Neuronal stem cell (in vitro differentiated cells): ENCODE measurements around the gene INTS1.

Experiments
- DNase-seq: peaks from one replicate; pipeline ENCODE4 v3.0.0-alpha.2; 2013; ENCODE audit warnings: low spot score
- H2AFZ ChIP-seq: one replicate; pipeline ENCODE4 v1.6.1; 2013; ENCODE audit warnings: mild to moderate bottlenecking, low read length, inconsistent platforms
- H2AK5ac ChIP-seq: 2 replicates; pipeline ENCODE4 v1.6.1; 2013; ENCODE audit warnings: low read depth, mild to moderate bottlenecking, inconsistent platforms, low read length, moderate library complexity, mixed read lengths
- H2BK120ac ChIP-seq: 2 replicates; pipeline ENCODE4 v1.6.1; 2013; ENCODE audit warnings: low read depth, mild to moderate bottlenecking, inconsistent platforms, low read length, moderate library complexity, mixed read lengths
- H2BK12ac ChIP-seq: one replicate; pipeline ENCODE4 v1.6.1; 2013; ENCODE audit warnings: low read length, inconsistent platforms
- H2BK15ac ChIP-seq: 2 replicates; pipeline ENCODE4 v1.6.1; 2013; ENCODE audit warnings: mild to moderate bottlenecking, low read length, inconsistent platforms, mixed read lengths
- H2BK5ac ChIP-seq: one replicate; pipeline ENCODE4 v1.6.1; 2013; ENCODE audit warnings: inconsistent platforms, mild to moderate bottlenecking, low read length, moderate library complexity
- H3K14ac ChIP-seq: one replicate; pipeline ENCODE4 v1.6.1; 2013; ENCODE audit warnings: low read length, inconsistent platforms
- H3K18ac ChIP-seq: 2 replicates; pipeline ENCODE4 v1.6.1; 2013; ENCODE audit warnings: low read length, inconsistent platforms
- H3K23ac ChIP-seq: 2 replicates; pipeline ENCODE4 v1.6.1; 2013; ENCODE audit warnings: low read depth, mild to moderate bottlenecking, mixed read lengths, low read length, inconsistent platforms; ENCODE audit not compliant: poor library complexity
- H3K27ac ChIP-seq: replicated peaks from 3 replicates; pipeline ENCODE4 v1.5.1; 2013; ENCODE audit warnings: low read length, inconsistent platforms
- H3K27me3 ChIP-seq, 3 experiments: 2 replicates each; pipeline ENCODE4 v1.6.1; 2013; ENCODE audit warnings: low read length in 3 of 3, mild to moderate bottlenecking in 2 of 3, inconsistent platforms in 1 of 3, low read depth in 1 of 3, mixed read lengths in 1 of 3, moderate library complexity in 1 of 3; ENCODE audit not compliant: control insufficient read depth in 3 of 3, insufficient read depth in 3 of 3
- H3K36me3 ChIP-seq, 2 donors: replicated peaks in 1 of 2; 2 replicates each; pipeline ENCODE4 v1.6.1; 2013; ENCODE audit warnings: low read length in 2 of 2; ENCODE audit not compliant: control insufficient read depth in 2 of 2, insufficient read depth in 2 of 2
- H3K4ac ChIP-seq: 2 replicates; pipeline ENCODE4 v1.6.1; 2013; ENCODE audit warnings: inconsistent platforms, mild to moderate bottlenecking, low read length, moderate library complexity
- H3K4me1 ChIP-seq, 2 donors: 1 replicate in 1 of 2; 2 replicates in 1 of 2; pipeline ENCODE4 v1.6.1; 2013; ENCODE audit warnings: low read length in 2 of 2, low read depth in 1 of 2; ENCODE audit not compliant: control insufficient read depth in 2 of 2, insufficient read depth in 1 of 2
- H3K4me2 ChIP-seq: one replicate; pipeline ENCODE4 v1.6.1; 2013; ENCODE audit warnings: mild to moderate bottlenecking, low read length, inconsistent platforms; ENCODE audit not compliant: insufficient read depth, poor library complexity, severe bottlenecking
- H3K4me3 ChIP-seq, 2 donors: 2 replicates each; pipeline ENCODE4 v1.5.1; 2013; ENCODE audit warnings: low read length in 2 of 2, mild to moderate bottlenecking in 2 of 2, inconsistent platforms in 1 of 2, moderate library complexity in 1 of 2
- H3K79me1 ChIP-seq: one replicate; pipeline ENCODE4 v1.6.1; 2013; ENCODE audit warnings: low read depth, mild to moderate bottlenecking, inconsistent platforms, low read length, moderate library complexity
- H3K9ac ChIP-seq: one replicate; pipeline ENCODE4 v1.6.1; 2013; ENCODE audit warnings: mild to moderate bottlenecking, low read depth, low read length, inconsistent platforms; ENCODE audit not compliant: poor library complexity
- H3K9me3 ChIP-seq, 2 donors: replicated peaks in 1 of 2; 2 replicates each; pipeline versions ENCODE3 to v1.6.1; 2013; ENCODE audit warnings: low read length in 2 of 2, mild to moderate bottlenecking in 2 of 2, inconsistent platforms in 1 of 2, low read depth in 1 of 2, mixed read lengths in 1 of 2, moderate library complexity in 1 of 2; ENCODE audit not compliant: control insufficient read depth in 2 of 2, insufficient read depth in 1 of 2
- H4K8ac ChIP-seq: one replicate; pipeline ENCODE4 v1.6.1; 2013; ENCODE audit warnings: low read depth, mild to moderate bottlenecking, inconsistent platforms, low read length, moderate library complexity
- H4K91ac ChIP-seq: one replicate; pipeline ENCODE4 v1.6.1; 2013; ENCODE audit warnings: low read length, low read depth, mild to moderate bottlenecking, inconsistent platforms; ENCODE audit not compliant: poor library complexity
- WGBS, 2 donors: extraction: QIAGEN DNeasy Blood & Tissue Kit; methylation state at CpG; one replicate each; pipeline ENCODE4 v1.1.7; 2013; ENCODE audit warnings: missing lambda C conversion rate in 2 of 2, mixed read lengths in 1 of 2; ENCODE audit not compliant: insufficient read length in 2 of 2, insufficient replicate concordance in 1 of 2; ENCODE audit errors: extremely low coverage in 2 of 2; 5-methylcytosine and 5-hydroxymethylcytosine counted together

The INTS1 gene

DNA sequence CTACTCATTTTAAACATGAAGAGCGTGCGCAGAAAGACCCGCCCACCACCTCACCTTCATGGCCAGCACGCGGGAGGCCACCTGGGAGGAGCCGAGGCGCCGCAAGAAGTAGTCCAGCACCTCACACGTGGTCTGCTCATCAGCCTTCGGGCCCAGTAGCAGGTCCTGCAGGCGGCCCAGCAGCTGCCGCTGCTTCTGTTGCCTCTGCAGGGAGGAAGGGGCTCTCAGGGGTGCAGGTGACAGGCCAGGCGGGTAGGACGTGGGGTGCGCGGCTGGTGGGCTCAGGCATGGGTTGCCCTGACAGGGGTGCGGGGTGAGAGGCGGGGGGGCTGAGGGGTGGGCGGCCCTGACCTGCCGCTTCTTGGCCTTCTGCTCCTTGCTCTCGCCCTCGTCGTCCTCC is 17.6 kb downstream of the INTS1 start:
- Histone ChIP-seq H4K8ac (no peak overlapping the region), H2AK5ac (no peak overlapping the region), H3K4me3 (no peak overlapping the region), H2BK120ac (no peak overlapping the region), H3K18ac (no peak overlapping the region), H2BK12ac (no peak overlapping the region), H3K14ac (no peak overlapping the region), H4K91ac (no peak overlapping the region), H2BK15ac (no peak overlapping the region), H3K4ac (no peak overlapping the region), H3K4me2 (no peak overlapping the region), H3K9me3 (no peaks in the 10 kb centered on the region), H3K79me1 (peaks cover 16% of the 10 kb centered on the region), H3K27me3 (no peaks in the 10 kb centered on the region), H2AFZ (no peak overlapping the region), H3K9ac (no peak overlapping the region), H3K27ac (no peak overlapping the region), H3K23ac (no peak overlapping the region), H3K4me1 (no peaks in the 10 kb centered on the region), H3K36me3 (peaks cover 58 to 95% of the 10 kb centered on the region in 2 donors), H2BK5ac (peak overlapping the region; percentile 87)
- DNase-seq = no peak
- no CpG with 5 or more reads among the region's 23 CpGs for WGBS, 2 donors

DNA sequence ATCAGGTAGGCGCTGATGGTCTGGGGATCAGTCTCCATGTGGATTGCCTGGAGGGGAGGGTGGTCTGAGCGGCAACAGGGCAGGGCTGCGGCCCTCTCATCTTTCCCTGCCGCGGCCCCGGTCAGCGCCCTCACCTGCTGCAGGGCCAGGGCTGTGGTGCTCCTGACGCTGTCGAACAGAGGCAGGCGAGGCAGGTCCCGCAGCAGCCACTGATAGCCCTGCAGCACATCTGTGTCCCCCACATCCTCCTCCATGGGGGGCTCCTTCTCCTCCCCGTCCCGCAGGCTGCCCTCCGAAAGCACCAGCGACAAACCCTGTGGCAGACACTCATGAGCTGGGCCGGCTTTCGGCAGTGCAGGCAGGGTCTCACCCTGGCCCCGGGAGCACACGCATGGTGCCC is 19.0 kb downstream of the INTS1 start:
- Histone ChIP-seq H3K4me1 (no peaks in the 10 kb centered on the region), H3K4ac (no peak overlapping the region), H3K27ac (no peak overlapping the region), H2AFZ (no peak overlapping the region), H3K27me3 (no peaks in the 10 kb centered on the region), H3K18ac (no peak overlapping the region), H3K4me3 (no peak overlapping the region), H3K36me3 (peaks cover 53 to 93% of the 10 kb centered on the region in 2 donors), H3K79me1 (peaks cover 14% of the 10 kb centered on the region), H3K9ac (no peak overlapping the region), H4K91ac (no peak overlapping the region), H2AK5ac (no peak overlapping the region), H3K23ac (no peak overlapping the region), H2BK120ac (no peak overlapping the region), H2BK5ac (no peak overlapping the region), H2BK15ac (no peak overlapping the region), H4K8ac (no peak overlapping the region), H3K4me2 (no peak overlapping the region), H3K9me3 (no peaks in the 10 kb centered on the region), H2BK12ac (no peak overlapping the region), H3K14ac (no peak overlapping the region)
- no peak for DNase-seq
- WGBS, 2 donors = no CpG with 5 or more reads among the region's 19 CpGs

DNA sequence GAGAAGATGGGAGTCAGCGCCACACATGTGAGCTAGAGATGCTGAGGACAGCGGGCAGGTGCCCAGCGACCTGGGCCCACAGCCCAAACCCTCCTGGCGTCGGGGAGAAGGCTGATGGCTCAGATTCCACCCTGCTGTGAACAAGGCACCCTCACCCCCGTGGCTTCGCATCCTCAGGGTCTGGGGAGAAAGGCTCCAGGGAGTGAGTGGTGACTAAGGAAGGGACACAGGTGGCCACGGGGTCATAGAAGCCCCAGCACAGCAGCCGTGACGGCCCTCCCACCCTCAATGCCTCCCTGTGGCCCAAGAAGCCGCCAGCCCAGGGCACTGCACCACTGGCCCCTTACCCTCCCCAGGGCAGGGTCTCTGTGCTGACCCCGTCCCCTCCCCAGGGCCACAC is 19.6 kb downstream of the INTS1 start:
- no peak overlapping the region for H2AK5ac ChIP-seq
- H3K27ac ChIP-seq = no peak overlapping the region
- no peak overlapping the region for H3K4me2 ChIP-seq
- no peaks in the 10 kb centered on the region for H3K4me1 ChIP-seq
- no peak for DNase-seq
- H3K36me3 ChIP-seq = peaks cover 54 to 93% of the 10 kb centered on the region in 2 donors
- H3K4me3 ChIP-seq = no peak overlapping the region
- H3K4ac ChIP-seq = no peak overlapping the region
- peak overlapping the region; percentile 9 for H3K9ac ChIP-seq
- no peak overlapping the region for H3K18ac ChIP-seq
- no peaks in the 10 kb centered on the region for H3K9me3 ChIP-seq
- H3K23ac ChIP-seq = no peak overlapping the region
- no peak overlapping the region for H2AFZ ChIP-seq
- WGBS, 2 donors = no CpG with 5 or more reads among the region's 12 CpGs
- H4K8ac ChIP-seq = no peak overlapping the region
- no peak overlapping the region for H4K91ac ChIP-seq
- peaks cover 14% of the 10 kb centered on the region for H3K79me1 ChIP-seq
- no peak overlapping the region for H3K14ac ChIP-seq
- H2BK5ac ChIP-seq = no peak overlapping the region
- H2BK120ac ChIP-seq = no peak overlapping the region
- no peak overlapping the region for H2BK12ac ChIP-seq
- no peak overlapping the region for H2BK15ac ChIP-seq
- no peaks in the 10 kb centered on the region for H3K27me3 ChIP-seq

DNA sequence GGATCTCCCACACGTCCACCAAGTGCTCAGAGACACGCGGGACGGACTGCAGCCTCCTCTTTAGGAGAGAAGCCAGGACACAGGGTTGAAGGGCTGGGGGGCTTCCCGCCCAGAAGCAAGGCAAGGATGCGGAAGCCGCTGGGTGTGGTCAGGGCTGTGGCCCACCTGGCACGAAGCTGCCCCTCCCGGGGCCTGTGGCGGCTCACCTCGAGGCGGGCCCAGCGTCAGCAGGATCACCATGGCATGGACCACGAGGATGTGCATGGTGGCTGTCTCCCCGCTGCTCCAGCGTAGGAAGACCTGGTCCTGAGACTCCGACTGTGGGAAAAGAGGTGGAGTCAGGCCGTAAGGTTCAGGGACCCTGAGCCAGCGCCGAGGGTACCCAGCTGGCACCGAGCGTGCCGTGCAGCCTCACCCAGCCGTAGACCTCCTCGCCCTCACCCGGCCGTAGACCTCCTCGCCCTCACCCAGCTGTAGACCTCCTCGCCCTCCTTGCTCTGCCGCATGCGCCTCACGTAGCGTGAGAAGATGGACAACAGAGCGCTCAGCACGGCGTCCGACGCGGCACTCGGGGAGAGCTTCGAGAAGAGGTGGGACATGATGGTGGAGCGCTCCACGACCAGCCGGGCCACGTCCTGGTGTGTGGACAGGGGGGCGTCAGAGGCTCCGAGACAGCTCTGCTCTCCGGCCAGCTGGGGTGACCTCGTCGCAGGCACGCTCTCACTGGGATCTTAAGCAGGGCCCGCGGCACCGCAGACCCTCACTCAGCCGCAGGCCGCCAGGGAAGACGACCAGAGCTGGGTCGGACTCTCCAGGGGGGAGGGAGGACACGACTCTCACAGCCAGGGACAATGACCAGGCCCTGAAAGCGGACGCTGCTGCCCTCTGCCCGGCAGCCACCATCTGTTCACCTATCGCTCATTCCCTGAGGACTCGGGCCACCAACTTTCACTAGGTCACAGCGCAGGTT is 20.4 kb downstream of the INTS1 start:
- Histone ChIP-seq H3K36me3 (peaks cover 51 to 93% of the 10 kb centered on the region in 2 donors), H3K27ac (no peak overlapping the region), H3K14ac (no peak overlapping the region), H3K4me1 (no peaks in the 10 kb centered on the region), H4K91ac (peak overlapping the region; percentile 72), H3K27me3 (no peaks in the 10 kb centered on the region), H3K23ac (peak overlapping the region; percentile 31), H3K4me3 (no peak overlapping the region), H3K18ac (no peak overlapping the region), H2BK15ac (no peak overlapping the region), H2BK12ac (no peak overlapping the region), H2BK5ac (no peak overlapping the region), H3K4ac (no peak overlapping the region), H3K4me2 (no peak overlapping the region), H3K79me1 (peaks cover 7% of the 10 kb centered on the region), H4K8ac (no peak overlapping the region), H3K9me3 (no peaks in the 10 kb centered on the region), H2BK120ac (no peak overlapping the region), H3K9ac (peak overlapping the region; percentile 9), H2AFZ (no peak overlapping the region), H2AK5ac (no peak overlapping the region)
- no peak for DNase-seq
- WGBS, 2 donors = no CpG with 5 or more reads among the region's 65 CpGs
